Stomach (tissue), 4 donors: Measurements from ENCODE around the gene PDE4D.

Source experiments
- CTCF ChIP-seq, 7 experiments: fragments of 450-650 bp in 4 of 7; fragments of 200-600 bp in 3 of 7; sonication (generic) in 3 of 7; IDR thresholded peaks; one replicate each; pipeline ENCODE4 v1.5.1; 2016 to 2019; ENCODE audit warnings: antibody characterized with exemption in 7 of 7, control low read depth in 2 of 7, mild to moderate bottlenecking in 1 of 7
- EP300 ChIP-seq: sonication (generic); formaldehyde crosslinking; IDR thresholded peaks from one replicate; pipeline ENCODE4 v1.6.1; 2017; ENCODE audit warnings: antibody characterized with exemption
- POLR2A ChIP-seq, 4 donors: fragments of 450-650 bp; IDR thresholded peaks; one replicate each; pipeline ENCODE4 v1.6.1; 2016; ENCODE audit warnings: antibody characterized with exemption in 4 of 4, control low read depth in 2 of 4, mild to moderate bottlenecking in 1 of 4, moderate library complexity in 1 of 4
- POLR2AphosphoS5 ChIP-seq, 3 donors: sonication (generic); formaldehyde crosslinking; IDR thresholded peaks; one replicate each; pipeline ENCODE4 v1.6.1; 2016; ENCODE audit warnings: antibody characterized with exemption in 3 of 3

GRCh38 chr5:59721741-59722140 is 171.8 kb downstream of the PDE4D start:
- TF ChIP-seq POLR2A (IDR thresholded peaks at IDR 0.05), result no peak
- no peak for TF ChIP-seq EP300
- no peak for TF ChIP-seq CTCF (IDR thresholded peaks at IDR 0.05)
- TF ChIP-seq POLR2AphosphoS5 (IDR thresholded peaks at IDR 0.05), result no peak
